K562 (cell line): ENCODE results near the gene ARHGAP26. TPM values are rescaled to one million over a fixed set of nuclear protein-coding genes. Genes with fewer than 3 reads are reported as not detected.

ENCODE experiments used
- ATAC-seq: fragments of 200-7000 bp; cut with Tn5 transposase; 3 replicates; pipeline ENCODE4 v1.9.1; 2020; ENCODE audit warnings: moderate library complexity
- BruUV-seq: library from RNA; stranded (reverse); fragments of 400-500 nt; replicated peaks from 2 replicates; lab custom pipeline; 2021; lab: Mats Ljungman, UMichigan
- CTCF ChIA-PET: fragments of 300-600 bp; formaldehyde crosslinking; extraction: SDS; loops from one replicate; lab custom pipeline; 2021; ENCODE audit warnings: low intra/inter-chr PET ratio; lab: Yijun Ruan, JAX
- POLR2A ChIA-PET: fragments of 300-600, 350-650 bp; sonication (Branson Sonifier 250); formaldehyde crosslinking; extraction: SDS; loops from one replicate; lab custom pipeline; 2021; ENCODE audit warnings: antibody characterized with exemption, inconsistent platforms; lab: Yijun Ruan, JAX
- DNase-seq, 4 experiments: peaks; one replicate each; pipeline versions ENCODE4 v3.0.0 to v3.0.0-alpha.2; 2011 to 2018; ENCODE audit warnings: low spot score in 3 of 4, mixed read lengths in 3 of 4; ENCODE audit errors: extremely low read depth in 1 of 4
- FAIRE-seq: peaks from 2 replicates; lab custom pipeline; 2011; peaks lifted over from hg19 to GRCh38; lab: Jason Lieb, UNC
- H2AFZ ChIP-seq: 2 replicates; pipeline ENCODE4 v1.6.0; 2011; ENCODE audit warnings: low read depth, low read length, control low read depth, inconsistent platforms
- H3K27ac ChIP-seq: fragments of 200-600 bp; 3 replicates; pipeline ENCODE4 v1.8.0; 2011; ENCODE audit warnings: low read depth, mild to moderate bottlenecking, control low read depth, inconsistent platforms, low read length, moderate library complexity, mixed read lengths; ENCODE audit errors: extremely low read depth
- H3K27me3 ChIP-seq, 2 experiments: fragments of 300-600 bp in 1 of 2; 2 replicates in 1 of 2; 3 replicates in 1 of 2; pipeline versions ENCODE4 v1.6.0 to v1.8.0; 2011; ENCODE audit warnings: inconsistent platforms in 2 of 2, low read length in 2 of 2, mild to moderate bottlenecking in 1 of 2, mixed read lengths in 1 of 2, moderate library complexity in 1 of 2; ENCODE audit not compliant: control insufficient read depth in 2 of 2, insufficient read depth in 2 of 2
- H3K36me3 ChIP-seq: fragments of 300-600 bp; 3 replicates; pipeline ENCODE4 v1.8.0; 2011; ENCODE audit warnings: mild to moderate bottlenecking, low read length, inconsistent platforms; ENCODE audit not compliant: control insufficient read depth, insufficient read depth
- H3K4me1 ChIP-seq, 2 experiments: fragments of 200-600 bp in 1 of 2; replicated peaks in 1 of 2; 2 replicates in 1 of 2; 3 replicates in 1 of 2; pipeline versions ENCODE4 v1.5.1 to v1.8.0; 2011; ENCODE audit warnings: inconsistent platforms in 2 of 2, low read length in 2 of 2, mild to moderate bottlenecking in 1 of 2, mixed read lengths in 1 of 2, moderate library complexity in 1 of 2; ENCODE audit not compliant: control insufficient read depth in 2 of 2, insufficient read depth in 2 of 2
- H3K4me2 ChIP-seq: 2 replicates; pipeline ENCODE4 v1.6.1; 2011; ENCODE audit warnings: low read length, control low read depth, inconsistent platforms, mixed read lengths; ENCODE audit not compliant: insufficient read depth
- H3K4me3 ChIP-seq: fragments of 200-600 bp; sonication (generic), shearing (Covaris generic); 2 replicates; pipeline ENCODE4 v1.5.1; 2016; ENCODE audit warnings: control low read depth, inconsistent platforms
- H3K79me2 ChIP-seq: fragments of 200-600 bp; 3 replicates; pipeline ENCODE4 v1.8.0; 2011; ENCODE audit warnings: low read length, inconsistent platforms; ENCODE audit not compliant: control insufficient read depth, insufficient read depth
- H3K9ac ChIP-seq, 2 experiments: 2 replicates each; pipeline versions ENCODE4 v1.6.0 to v1.6.1; 2011; ENCODE audit warnings: low read depth in 2 of 2, low read length in 2 of 2, control low read depth in 1 of 2, inconsistent platforms in 1 of 2, mild to moderate bottlenecking in 1 of 2, mixed read lengths in 1 of 2; ENCODE audit not compliant: insufficient read depth in 1 of 2
- H3K9me1 ChIP-seq: one replicate; pipeline ENCODE4 v1.6.0; 2011; ENCODE audit warnings: inconsistent platforms, mild to moderate bottlenecking, low read length, moderate library complexity; ENCODE audit not compliant: control insufficient read depth, insufficient read depth
- H3K9me3 ChIP-seq: replicated peaks from 2 replicates; pipeline ENCODE4 v1.5.1; 2011; ENCODE audit warnings: low read depth, low read length, inconsistent platforms; ENCODE audit not compliant: control insufficient read depth, insufficient read depth
- H4K20me1 ChIP-seq: replicated peaks from 2 replicates; pipeline ENCODE4 v1.6.1; 2011; ENCODE audit warnings: low read length, inconsistent platforms, mixed read lengths; ENCODE audit not compliant: control insufficient read depth, insufficient read depth
- CREB3 ChIP-seq: fragments of 450-650 bp; conservative IDR thresholded peaks from 2 replicates; pipeline ENCODE4 v1.6.1; 2016; ENCODE audit warnings: missing genetic modification characterization, low read depth, mild to moderate bottlenecking, missing compliant biosample characterization, moderate library complexity
- CREB5 ChIP-seq: fragments of 250-450 bp; sonication (Bioruptor Pico); IDR thresholded peaks from 2 replicates; pipeline ENCODE4 v1.5.0; 2020; ENCODE audit warnings: mild to moderate bottlenecking
- KLF16 ChIP-seq: IDR thresholded peaks from 2 replicates; pipeline ENCODE4 v1.6.1; 2016; ENCODE audit warnings: antibody characterized with exemption
- KLF6 ChIP-seq: fragments of 250-450 bp; sonication (Bioruptor Pico); IDR thresholded peaks from 2 replicates; pipeline ENCODE4 v1.4.0; 2020; ENCODE audit warnings: mild to moderate bottlenecking, moderate library complexity, borderline replicate concordance
- LARP7 ChIP-seq: fragments of 450-650 bp; IDR thresholded peaks from 2 replicates; pipeline ENCODE4 v1.6.1; 2016
- MEF2D ChIP-seq: conservative IDR thresholded peaks from 2 replicates; pipeline ENCODE4 v1.6.1; 2016; ENCODE audit warnings: low read depth, missing genetic modification characterization, missing compliant biosample characterization
- PHB2 ChIP-seq: fragments of 450-650 bp; IDR thresholded peaks from 2 replicates; pipeline ENCODE4 v1.6.1; 2017; ENCODE audit warnings: low read depth
- POLR2AphosphoS2 ChIP-seq: IDR thresholded peaks from 2 replicates; pipeline ENCODE4 v1.6.1; 2012; ENCODE audit warnings: low read length, improper control_type of control experiment
- RFX7 ChIP-seq: fragments of 250-450 bp; sonication (Bioruptor Pico); IDR thresholded peaks from 2 replicates; pipeline ENCODE4 v1.5.1; 2021; ENCODE audit warnings: mild to moderate bottlenecking
- SIN3B ChIP-seq: fragments of 450-650 bp; IDR thresholded peaks from 2 replicates; pipeline ENCODE4 v1.6.1; 2017; ENCODE audit warnings: low read depth, mild to moderate bottlenecking, moderate library complexity
- SPI1 ChIP-seq: IDR thresholded peaks from 2 replicates; pipeline ENCODE4 v1.6.1; 2011; ENCODE audit warnings: low read depth, low read length, control low read depth, borderline replicate concordance
- ZBTB2 ChIP-seq: fragments of 450-650 bp; IDR thresholded peaks from 2 replicates; pipeline ENCODE4 v1.6.1; 2016; ENCODE audit warnings: antibody characterized with exemption
- ZHX1 ChIP-seq: fragments of 150-350 bp; conservative IDR thresholded peaks from 2 replicates; pipeline ENCODE4 v1.6.1; 2014; ENCODE audit warnings: low read length
- ZNF282 ChIP-seq: sonication (generic); formaldehyde crosslinking; IDR thresholded peaks from 2 replicates; pipeline ENCODE4 v1.8.1; 2023; ENCODE audit warnings: missing genetic modification reagents
- ZNF398 ChIP-seq: fragments of 250-450 bp; sonication (Bioruptor Pico); IDR thresholded peaks from 2 replicates; pipeline ENCODE4 v1.8.0; 2021; ENCODE audit warnings: moderate library complexity, mild to moderate bottlenecking, inconsistent platforms
- WGBS: fragments of 100-300 bp; shearing (Covaris generic); methylation state at CpG from one replicate; pipeline ENCODE4 v1.1.6; 2016; ENCODE audit warnings: low coverage, mixed read lengths; ENCODE audit not compliant: insufficient coverage; ENCODE audit errors: missing lambda C conversion rate; 5-methylcytosine and 5-hydroxymethylcytosine counted together
- in situ Hi-C: fragments of 300-500 bp; cut with MboI; formaldehyde crosslinking; loops from 4 replicates; pipeline ENCODE4 v1.15.0; 2018; ENCODE audit warnings: inconsistent platforms, mixed read lengths
- intact Hi-C: fragments of 100-400 bp; cut with micrococcal nuclease; formaldehyde crosslinking; loops from 2 replicates; pipeline ENCODE4 v1.14.2; 2022
- polyA plus RNA-seq, 8 experiments: library from polyadenylated mRNA; depleted of rRNA in 4 of 8; stranded (reverse) in 5 of 8; unstranded in 3 of 8; fragments of >200 nt; fragmentation: Nextera tagmentation in 2 of 8; fragmentation: Illumina TruSeq in 1 of 8; extraction: Ambion mirVana in 2 of 8; extraction: Trizol in 1 of 8; gene quantifications; 2 replicates each; pipeline versions ENCODE4 v1.2.1 to v1.2.3, GENCODE V29; 2011 to 2014; ENCODE audit warnings: inconsistent platforms in 1 of 8, missing spikeins in 1 of 8
- total RNA-seq, 7 experiments: library from RNA; depleted of rRNA in 6 of 7; stranded (reverse); fragments of >200 nt in 6 of 7; fragmentation: Illumina TruSeq in 2 of 7; extraction: Trizol in 2 of 7; gene quantifications; 2 replicates each; pipeline versions ENCODE4 v1.2.1 to v1.2.3, GENCODE V29; 2011 to 2021; ENCODE audit warnings: low replicate concordance in 1 of 7

Gene ARHGAP26
- total and polyA plus RNA-seq, 9 of the 15 experiments (the other 6 are each of a cell fraction or from before 2014, with no cell fraction given), result 0.13 to 1.1 (median 0.55) TPM

GRCh38 chr5:142859037-142859436, 88.9 kb downstream of the ARHGAP26 start:
- no peaks in the 10 kb centered on the region; the same call in 1 of the 2 replicates for H4K20me1 ChIP-seq
- H3K9ac ChIP-seq, result no peak overlapping the region
- CTCF ChIA-PET, result no interaction called here
- no peak overlapping the region for H2AFZ ChIP-seq
- no peak overlapping the region for H3K4me3 ChIP-seq
- BruUV-seq, result no TSS peak
- in situ Hi-C loops, result no loop called here
- FAIRE-seq, result no peak
- no peak for ATAC-seq
- H3K4me1 ChIP-seq, result no peaks in the 10 kb centered on the region
- no peaks in the 10 kb centered on the region for H3K79me2 ChIP-seq
- WGBS, result 17% methylated on average over 2 of the region's 2 CpGs
- POLR2A ChIA-PET, result no interaction called here
- H3K36me3 ChIP-seq, result no peaks in the 10 kb centered on the region
- intact Hi-C loops, result no loop called here
- no peaks in the 10 kb centered on the region for H3K9me3 ChIP-seq
- H3K27me3 ChIP-seq, result peaks cover 4 to 12% of the 10 kb centered on the region in 2 experiments; a peak in 3 of 5 replicates
- DNase-seq, result no peak
- no peaks in the 10 kb centered on the region for H3K9me1 ChIP-seq
- H3K4me2 ChIP-seq, result no peak overlapping the region
- no peak overlapping the region for H3K27ac ChIP-seq
- TF ChIP-seq LARP7, result no peak
- TF ChIP-seq ZNF398, result no peak
- no peak for TF ChIP-seq KLF6 (CRISPR knock-in tag)
- TF ChIP-seq SPI1, result no peak
- no peak for TF ChIP-seq KLF16
- no peak for TF ChIP-seq ZNF282
- no peak for TF ChIP-seq MEF2D (tag)
- TF ChIP-seq POLR2AphosphoS2, result no peak
- TF ChIP-seq CREB5, result no peak
- TF ChIP-seq RFX7, result no peak
- no peak for TF ChIP-seq ZHX1
- no peak for TF ChIP-seq ZBTB2
- no peak for TF ChIP-seq PHB2
- no peak for TF ChIP-seq SIN3B
- no peak for TF ChIP-seq CREB3
